Measurements from ENCODE around the gene CSMD2.

CSMD2 gene

GRCh38 chr1:33488624-33489023 is 676.4 kb downstream of the CSMD2 start:
- H3K9me3 ChIP-seq (ENCODE audit: control insufficient read depth in 2 of 2, low read length in 2 of 2), result peaks cover 3 to 21% of the 10 kb centered on the region in 2 donors
- H3K36me3 ChIP-seq (ENCODE audit: control insufficient read depth in 2 of 2, insufficient read depth in 2 of 2, low read length in 2 of 2), result peaks cover 57 to 60% of the 10 kb centered on the region in 2 donors
- H3K9ac ChIP-seq (ENCODE audit: low read length in 2 of 2), result no peak overlapping the region
- no peaks in the 10 kb centered on the region for H3K27me3 ChIP-seq (ENCODE audit: control insufficient read depth in 1 of 2, insufficient read depth in 2 of 2, low read length in 2 of 2)
- no peak overlapping the region for H3K4me3 ChIP-seq (ENCODE audit: low read length in 2 of 2)
- no peak overlapping the region for H3K27ac ChIP-seq (ENCODE audit: low read length)
- no peaks in the 10 kb centered on the region for H3K4me1 ChIP-seq (ENCODE audit: control insufficient read depth, insufficient read depth, low read length)

- no peak overlapping the region for H3K4me3 ChIP-seq (ENCODE audit: low read length in 2 of 2)
- peaks cover 0 to 13% of the 10 kb centered on the region in 2 donors for H3K9me3 ChIP-seq (ENCODE audit: control insufficient read depth in 2 of 2, low read length in 2 of 2)
- H3K27me3 ChIP-seq (ENCODE audit: control insufficient read depth in 1 of 2, insufficient read depth in 2 of 2, low read length in 2 of 2), result no peaks in the 10 kb centered on the region
- no peaks in the 10 kb centered on the region for H3K4me1 ChIP-seq (ENCODE audit: control insufficient read depth, insufficient read depth, low read length)
- H3K9ac ChIP-seq (ENCODE audit: low read length in 2 of 2), result no peak overlapping the region
- H3K36me3 ChIP-seq (ENCODE audit: control insufficient read depth in 2 of 2, insufficient read depth in 2 of 2, low read length in 2 of 2), result peaks cover 19 to 20% of the 10 kb centered on the region in 2 donors
- no peak overlapping the region for H3K27ac ChIP-seq (ENCODE audit: low read length)
Observed at GRCh38 chr1:33482412-33482811, 682.6 kb downstream of the CSMD2 start.

- H3K4me1 ChIP-seq (ENCODE audit: control insufficient read depth, insufficient read depth, low read length), result peaks cover 4% of the 10 kb centered on the region
- no peaks in the 10 kb centered on the region for H3K27me3 ChIP-seq (ENCODE audit: control insufficient read depth in 1 of 2, insufficient read depth in 2 of 2, low read length in 2 of 2)
- no peak overlapping the region for H3K4me3 ChIP-seq (ENCODE audit: low read length in 2 of 2)
- no peak overlapping the region for H3K9ac ChIP-seq (ENCODE audit: low read length in 2 of 2)
- H3K36me3 ChIP-seq (ENCODE audit: control insufficient read depth in 2 of 2, insufficient read depth in 2 of 2, low read length in 2 of 2), result peaks cover 8 to 12% of the 10 kb centered on the region in 2 donors
- H3K27ac ChIP-seq (ENCODE audit: low read length), result no peak overlapping the region
- H3K9me3 ChIP-seq (ENCODE audit: control insufficient read depth in 2 of 2, low read length in 2 of 2), result no peaks in the 10 kb centered on the region
Observed at GRCh38 chr1:33477451-33477850, 687.6 kb downstream of the CSMD2 start.

- H3K9me3 ChIP-seq (ENCODE audit: control insufficient read depth in 2 of 2, low read length in 2 of 2), result no peaks in the 10 kb centered on the region
- H3K36me3 ChIP-seq (ENCODE audit: control insufficient read depth in 2 of 2, insufficient read depth in 2 of 2, low read length in 2 of 2), result no peaks in the 10 kb centered on the region
- no peaks in the 10 kb centered on the region for H3K27me3 ChIP-seq (ENCODE audit: control insufficient read depth in 1 of 2, insufficient read depth in 2 of 2, low read length in 2 of 2)
- H3K27ac ChIP-seq (ENCODE audit: low read length), result no peak overlapping the region
- no peak overlapping the region for H3K4me3 ChIP-seq (ENCODE audit: low read length in 2 of 2)
- no peak overlapping the region for H3K9ac ChIP-seq (ENCODE audit: low read length in 2 of 2)
- H3K4me1 ChIP-seq (ENCODE audit: control insufficient read depth, insufficient read depth, low read length), result peaks cover 34% of the 10 kb centered on the region
Observed at GRCh38 chr1:33473900-33474299, 691.1 kb downstream of the CSMD2 start.

DNA sequence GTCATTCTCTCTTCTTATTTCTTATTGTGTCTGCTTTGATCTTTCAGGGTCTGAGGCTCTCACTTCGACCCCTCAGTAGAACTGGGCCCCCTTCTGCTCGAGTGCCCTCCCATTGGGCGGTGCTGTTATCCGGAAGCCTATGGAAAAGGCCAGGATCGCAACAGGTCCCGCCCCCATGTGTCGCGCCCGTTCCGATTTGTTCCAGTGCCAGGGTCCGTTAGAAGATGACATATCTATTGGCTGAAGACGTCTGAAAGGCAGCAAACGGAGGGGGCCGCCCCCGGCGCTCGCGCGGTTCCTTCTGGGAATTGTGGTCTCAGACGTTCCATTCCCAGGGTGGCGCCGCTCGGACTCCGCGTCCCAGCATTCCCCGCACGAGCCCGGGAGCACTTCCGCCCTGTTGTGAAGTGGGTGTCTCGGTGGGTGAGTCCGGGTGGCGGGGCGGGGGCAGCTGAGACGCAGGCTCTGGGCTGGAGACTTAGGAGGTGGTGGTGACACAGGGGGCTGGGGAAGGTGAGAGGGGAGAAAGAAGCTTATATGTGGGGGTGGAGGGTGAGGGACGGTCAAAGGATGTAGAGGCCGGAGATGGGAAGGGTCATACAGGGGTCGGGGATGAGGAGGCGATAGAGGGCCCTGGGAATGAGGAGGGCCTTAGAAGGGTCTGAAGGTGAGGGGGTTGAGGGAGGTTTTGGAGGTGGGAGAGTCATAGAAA is 692.6 kb downstream of the CSMD2 start, which contains the start of gene ZSCAN20:
Gene ZSCAN20, plus strand, starts transcription at position 377 of the 712 bp plus-strand sequence. CDS start 6,644 bp downstream, outside the sequence.
- H3K27me3 ChIP-seq (ENCODE audit: control insufficient read depth in 1 of 2, insufficient read depth in 2 of 2, low read length in 2 of 2), result no peaks in the 10 kb centered on the region
- H3K4me3 ChIP-seq (ENCODE audit: low read length in 2 of 2), result peak within 1 kb of the TSS; percentile 79 to 86
- H3K9ac ChIP-seq (ENCODE audit: low read length in 2 of 2), result peak within 1 kb of the TSS; percentile 83 to 92
- no peaks in the 10 kb centered on the region for H3K36me3 ChIP-seq (ENCODE audit: control insufficient read depth in 2 of 2, insufficient read depth in 2 of 2, low read length in 2 of 2)
- peaks cover 47% of the 10 kb centered on the region for H3K4me1 ChIP-seq (ENCODE audit: control insufficient read depth, insufficient read depth, low read length)
- peak within 1 kb of the TSS; percentile 78 for H3K27ac ChIP-seq (ENCODE audit: low read length)
- H3K9me3 ChIP-seq (ENCODE audit: control insufficient read depth in 2 of 2, low read length in 2 of 2), result no peaks in the 10 kb centered on the region

DNA sequence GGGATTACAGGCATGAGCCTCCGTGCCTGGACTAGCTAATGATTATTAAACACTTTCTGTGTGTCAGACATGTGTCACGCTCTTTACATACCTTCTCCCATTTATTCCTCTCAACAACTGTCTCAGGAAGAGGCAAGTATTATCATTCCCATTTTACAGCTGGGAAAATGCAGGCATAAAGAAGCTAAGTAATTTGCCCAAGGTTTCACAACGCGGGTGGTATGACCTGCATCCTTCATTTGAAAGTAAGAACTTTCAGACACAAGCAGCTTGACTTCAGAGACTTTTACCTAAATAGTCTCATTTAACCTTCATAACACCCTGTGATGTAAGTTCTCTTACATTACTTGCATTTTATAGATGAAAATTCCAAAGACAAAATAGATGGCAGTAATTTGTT is 693.6 kb downstream of the CSMD2 start:
- peak overlapping the region; percentile 78 for H3K27ac ChIP-seq (ENCODE audit: low read length)
- no peaks in the 10 kb centered on the region for H3K36me3 ChIP-seq (ENCODE audit: control insufficient read depth in 2 of 2, insufficient read depth in 2 of 2, low read length in 2 of 2)
- no peak overlapping the region for H3K4me3 ChIP-seq (ENCODE audit: low read length in 2 of 2)
- no peaks in the 10 kb centered on the region for H3K9me3 ChIP-seq (ENCODE audit: control insufficient read depth in 2 of 2, low read length in 2 of 2)
- H3K9ac ChIP-seq (ENCODE audit: low read length in 2 of 2), result peak overlapping the region in 1 of 2 donors; percentile 59
- no peaks in the 10 kb centered on the region for H3K27me3 ChIP-seq (ENCODE audit: control insufficient read depth in 1 of 2, insufficient read depth in 2 of 2, low read length in 2 of 2)
- peaks cover 56% of the 10 kb centered on the region for H3K4me1 ChIP-seq (ENCODE audit: control insufficient read depth, insufficient read depth, low read length)

- Histone ChIP-seq H3K9ac (ENCODE audit: low read length in 2 of 2) (peak overlapping the region in 1 of 2 donors; percentile 62), H3K4me3 (ENCODE audit: low read length in 2 of 2) (peak overlapping the region in 1 of 2 donors; percentile 40), H3K9me3 (ENCODE audit: control insufficient read depth in 2 of 2, low read length in 2 of 2) (no peaks in the 10 kb centered on the region), H3K27me3 (ENCODE audit: control insufficient read depth in 1 of 2, insufficient read depth in 2 of 2, low read length in 2 of 2) (no peaks in the 10 kb centered on the region), H3K36me3 (ENCODE audit: control insufficient read depth in 2 of 2, insufficient read depth in 2 of 2, low read length in 2 of 2) (no peaks in the 10 kb centered on the region), H3K27ac (ENCODE audit: low read length) (peak overlapping the region; percentile 78), H3K4me1 (ENCODE audit: control insufficient read depth, insufficient read depth, low read length) (peaks cover 63% of the 10 kb centered on the region)
Observed at GRCh38 chr1:33470495-33471012, 694.5 kb downstream of the CSMD2 start.

DNA sequence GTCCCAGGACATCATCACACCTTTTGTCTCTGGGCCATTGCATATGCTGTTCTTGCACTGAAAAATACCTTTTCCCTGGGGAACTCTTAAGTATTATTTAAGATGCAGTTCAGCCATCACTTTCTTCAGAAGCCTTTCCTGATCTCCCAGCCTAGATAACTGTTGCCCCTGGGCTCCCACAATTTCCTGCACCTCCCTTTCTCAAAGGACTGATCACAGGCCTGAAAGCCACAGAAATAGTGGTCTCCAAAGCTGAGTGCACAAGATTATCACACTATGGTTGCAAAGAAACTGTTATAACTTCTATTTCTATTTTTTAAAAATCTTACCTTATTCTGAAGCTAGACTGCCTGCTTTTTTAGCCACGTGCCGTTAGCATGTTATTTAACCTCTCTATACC is 695.3 kb downstream of the CSMD2 start:
- Histone ChIP-seq H3K27ac (ENCODE audit: low read length) (peak overlapping the region; percentile 78), H3K4me3 (ENCODE audit: low read length in 2 of 2) (no peak overlapping the region), H3K36me3 (ENCODE audit: control insufficient read depth in 2 of 2, insufficient read depth in 2 of 2, low read length in 2 of 2) (no peaks in the 10 kb centered on the region), H3K9me3 (ENCODE audit: control insufficient read depth in 2 of 2, low read length in 2 of 2) (no peaks in the 10 kb centered on the region), H3K9ac (ENCODE audit: low read length in 2 of 2) (no peak overlapping the region), H3K4me1 (ENCODE audit: control insufficient read depth, insufficient read depth, low read length) (peaks cover 66% of the 10 kb centered on the region), H3K27me3 (ENCODE audit: control insufficient read depth in 1 of 2, insufficient read depth in 2 of 2, low read length in 2 of 2) (no peaks in the 10 kb centered on the region)

GRCh38 chr1:33468967-33469366 is 696.1 kb downstream of the CSMD2 start:
- Histone ChIP-seq H3K9ac (ENCODE audit: low read length in 2 of 2) (no peak overlapping the region), H3K9me3 (ENCODE audit: control insufficient read depth in 2 of 2, low read length in 2 of 2) (no peaks in the 10 kb centered on the region), H3K4me1 (ENCODE audit: control insufficient read depth, insufficient read depth, low read length) (peaks cover 66% of the 10 kb centered on the region), H3K27me3 (ENCODE audit: control insufficient read depth in 1 of 2, insufficient read depth in 2 of 2, low read length in 2 of 2) (no peaks in the 10 kb centered on the region), H3K4me3 (ENCODE audit: low read length in 2 of 2) (no peak overlapping the region), H3K36me3 (ENCODE audit: control insufficient read depth in 2 of 2, insufficient read depth in 2 of 2, low read length in 2 of 2) (no peaks in the 10 kb centered on the region), H3K27ac (ENCODE audit: low read length) (peak overlapping the region; percentile 78)

- H3K27ac ChIP-seq (ENCODE audit: low read length), result peak overlapping the region; percentile 78
- H3K36me3 ChIP-seq (ENCODE audit: control insufficient read depth in 2 of 2, insufficient read depth in 2 of 2, low read length in 2 of 2), result no peaks in the 10 kb centered on the region
- peaks cover 66% of the 10 kb centered on the region for H3K4me1 ChIP-seq (ENCODE audit: control insufficient read depth, insufficient read depth, low read length)
- no peak overlapping the region for H3K4me3 ChIP-seq (ENCODE audit: low read length in 2 of 2)
- no peaks in the 10 kb centered on the region for H3K27me3 ChIP-seq (ENCODE audit: control insufficient read depth in 1 of 2, insufficient read depth in 2 of 2, low read length in 2 of 2)
- peak overlapping the region in 1 of 2 donors; percentile 42 for H3K9ac ChIP-seq (ENCODE audit: low read length in 2 of 2)
- H3K9me3 ChIP-seq (ENCODE audit: control insufficient read depth in 2 of 2, low read length in 2 of 2), result no peaks in the 10 kb centered on the region
Observed at GRCh38 chr1:33468531-33468930, 696.5 kb downstream of the CSMD2 start.

GRCh38 chr1:33468011-33468410 is 697.0 kb downstream of the CSMD2 start:
- no peak overlapping the region for H3K4me3 ChIP-seq (ENCODE audit: low read length in 2 of 2)
- H3K4me1 ChIP-seq (ENCODE audit: control insufficient read depth, insufficient read depth, low read length), result peaks cover 62% of the 10 kb centered on the region
- H3K9me3 ChIP-seq (ENCODE audit: control insufficient read depth in 2 of 2, low read length in 2 of 2), result no peaks in the 10 kb centered on the region
- H3K27ac ChIP-seq (ENCODE audit: low read length), result peak overlapping the region; percentile 78
- peak overlapping the region in 1 of 2 donors; percentile 42 for H3K9ac ChIP-seq (ENCODE audit: low read length in 2 of 2)
- no peaks in the 10 kb centered on the region for H3K36me3 ChIP-seq (ENCODE audit: control insufficient read depth in 2 of 2, insufficient read depth in 2 of 2, low read length in 2 of 2)
- H3K27me3 ChIP-seq (ENCODE audit: control insufficient read depth in 1 of 2, insufficient read depth in 2 of 2, low read length in 2 of 2), result no peaks in the 10 kb centered on the region
